HepG2 (cell line): Measurements from ENCODE around the gene CENPC. TPM values are rescaled to one million over a fixed set of nuclear protein-coding genes. Genes with fewer than 3 reads are reported as not detected.

ENCODE experiments used
- ARNT ChIP-seq: fragments of 450-650 bp; IDR thresholded peaks from 2 replicates; pipeline ENCODE4 v1.6.1; 2017
- NFKB2 ChIP-seq: sonication (generic); formaldehyde crosslinking; IDR thresholded peaks from 2 replicates; pipeline ENCODE4 v1.4.0; 2020; ENCODE audit warnings: missing genetic modification reagents, borderline replicate concordance
- REXO4 ChIP-seq: sonication (generic); formaldehyde crosslinking; IDR thresholded peaks from 2 replicates; pipeline ENCODE4 v1.8.0; 2022; ENCODE audit warnings: missing genetic modification reagents, mild to moderate bottlenecking, borderline replicate concordance
- STAT5B ChIP-seq: sonication (generic); formaldehyde crosslinking; IDR thresholded peaks from 2 replicates; pipeline ENCODE4 v1.4.0; 2020; ENCODE audit warnings: missing genetic modification reagents
- ZNF260 ChIP-seq: sonication (generic); formaldehyde crosslinking; IDR thresholded peaks from 2 replicates; pipeline ENCODE4 v1.4.0; 2020; ENCODE audit warnings: missing genetic modification reagents, low read depth, mild to moderate bottlenecking, borderline replicate concordance
- ZNF562 ChIP-seq: sonication (generic); formaldehyde crosslinking; IDR thresholded peaks from 2 replicates; pipeline ENCODE4 v1.8.0; 2022; ENCODE audit warnings: missing genetic modification reagents, borderline replicate concordance
- polyA plus RNA-seq, 8 experiments: library from polyadenylated mRNA; depleted of rRNA in 3 of 8; stranded (reverse) in 7 of 8; unstranded in 1 of 8; fragments of >200 nt; fragmentation: Illumina TruSeq in 4 of 8; extraction: Trizol in 4 of 8; gene quantifications; 2 replicates each; pipeline versions ENCODE4 v1.2.1 to v1.2.3, GENCODE V29; 2011 to 2016; ENCODE audit warnings: low read depth in 4 of 8, missing spikeins in 1 of 8, mixed read lengths in 1 of 8; ENCODE audit not compliant: insufficient read depth in 1 of 8
- total RNA-seq, 5 experiments: library from RNA; depleted of rRNA; stranded (reverse); fragments of >200 nt; fragmentation: Illumina TruSeq; extraction: Trizol; gene quantifications; 2 replicates each; pipeline ENCODE4 v1.2.3, GENCODE V29; 2016; ENCODE audit warnings: low read depth in 1 of 5
- TF ChIP-seq, protein P1 (sequence below): sonication (generic); formaldehyde crosslinking; IDR thresholded peaks from 2 replicates; pipeline ENCODE4; 2020; ENCODE audit warnings: missing genetic modification reagents, mild to moderate bottlenecking, borderline replicate concordance
- TF ChIP-seq, protein P2 (sequence below): sonication (generic); formaldehyde crosslinking; IDR thresholded peaks from 2 replicates; pipeline ENCODE4 v1.5.1; 2020; ENCODE audit warnings: mild to moderate bottlenecking, missing genetic modification reagents, borderline replicate concordance

CENPC gene
- total and polyA plus RNA-seq, 2 of the 13 experiments (the other 11 are each of a cell fraction or from before 2014, with no cell fraction given): 4.7 to 16.4 TPM

DNA sequence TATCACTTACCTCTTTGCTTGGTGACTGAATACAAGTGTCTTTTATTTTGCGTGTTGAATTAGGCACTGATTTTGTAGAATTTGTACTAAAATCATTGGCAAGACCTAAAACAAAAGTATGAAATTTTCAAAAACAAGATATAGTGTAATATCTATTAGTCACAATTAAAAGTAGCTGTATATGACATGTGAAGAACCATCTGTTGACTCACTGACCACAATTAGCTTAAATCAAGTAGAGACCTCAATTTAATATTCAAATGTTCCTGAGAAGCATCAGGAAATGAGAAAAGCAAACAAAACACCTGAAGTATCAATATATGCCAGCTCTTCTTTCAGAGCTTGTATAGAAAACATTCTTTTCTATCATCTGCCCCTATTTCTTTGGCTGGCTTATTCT, 5.5 kb downstream of the CENPC start (continued):
- TF ChIP-seq, protein P1, sequence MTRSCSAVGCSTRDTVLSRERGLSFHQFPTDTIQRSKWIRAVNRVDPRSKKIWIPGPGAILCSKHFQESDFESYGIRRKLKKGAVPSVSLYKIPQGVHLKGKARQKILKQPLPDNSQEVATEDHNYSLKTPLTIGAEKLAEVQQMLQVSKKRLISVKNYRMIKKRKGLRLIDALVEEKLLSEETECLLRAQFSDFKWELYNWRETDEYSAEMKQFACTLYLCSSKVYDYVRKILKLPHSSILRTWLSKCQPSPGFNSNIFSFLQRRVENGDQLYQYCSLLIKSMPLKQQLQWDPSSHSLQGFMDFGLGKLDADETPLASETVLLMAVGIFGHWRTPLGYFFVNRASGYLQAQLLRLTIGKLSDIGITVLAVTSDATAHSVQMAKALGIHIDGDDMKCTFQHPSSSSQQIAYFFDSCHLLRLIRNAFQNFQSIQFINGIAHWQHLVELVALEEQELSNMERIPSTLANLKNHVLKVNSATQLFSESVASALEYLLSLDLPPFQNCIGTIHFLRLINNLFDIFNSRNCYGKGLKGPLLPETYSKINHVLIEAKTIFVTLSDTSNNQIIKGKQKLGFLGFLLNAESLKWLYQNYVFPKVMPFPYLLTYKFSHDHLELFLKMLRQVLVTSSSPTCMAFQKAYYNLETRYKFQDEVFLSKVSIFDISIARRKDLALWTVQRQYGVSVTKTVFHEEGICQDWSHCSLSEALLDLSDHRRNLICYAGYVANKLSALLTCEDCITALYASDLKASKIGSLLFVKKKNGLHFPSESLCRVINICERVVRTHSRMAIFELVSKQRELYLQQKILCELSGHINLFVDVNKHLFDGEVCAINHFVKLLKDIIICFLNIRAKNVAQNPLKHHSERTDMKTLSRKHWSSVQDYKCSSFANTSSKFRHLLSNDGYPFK (CRISPR knock-in tag): no peak
- TF ChIP-seq ARNT: no peak
- no peak for TF ChIP-seq REXO4
- TF ChIP-seq ZNF260: no peak
- TF ChIP-seq, protein P2, sequence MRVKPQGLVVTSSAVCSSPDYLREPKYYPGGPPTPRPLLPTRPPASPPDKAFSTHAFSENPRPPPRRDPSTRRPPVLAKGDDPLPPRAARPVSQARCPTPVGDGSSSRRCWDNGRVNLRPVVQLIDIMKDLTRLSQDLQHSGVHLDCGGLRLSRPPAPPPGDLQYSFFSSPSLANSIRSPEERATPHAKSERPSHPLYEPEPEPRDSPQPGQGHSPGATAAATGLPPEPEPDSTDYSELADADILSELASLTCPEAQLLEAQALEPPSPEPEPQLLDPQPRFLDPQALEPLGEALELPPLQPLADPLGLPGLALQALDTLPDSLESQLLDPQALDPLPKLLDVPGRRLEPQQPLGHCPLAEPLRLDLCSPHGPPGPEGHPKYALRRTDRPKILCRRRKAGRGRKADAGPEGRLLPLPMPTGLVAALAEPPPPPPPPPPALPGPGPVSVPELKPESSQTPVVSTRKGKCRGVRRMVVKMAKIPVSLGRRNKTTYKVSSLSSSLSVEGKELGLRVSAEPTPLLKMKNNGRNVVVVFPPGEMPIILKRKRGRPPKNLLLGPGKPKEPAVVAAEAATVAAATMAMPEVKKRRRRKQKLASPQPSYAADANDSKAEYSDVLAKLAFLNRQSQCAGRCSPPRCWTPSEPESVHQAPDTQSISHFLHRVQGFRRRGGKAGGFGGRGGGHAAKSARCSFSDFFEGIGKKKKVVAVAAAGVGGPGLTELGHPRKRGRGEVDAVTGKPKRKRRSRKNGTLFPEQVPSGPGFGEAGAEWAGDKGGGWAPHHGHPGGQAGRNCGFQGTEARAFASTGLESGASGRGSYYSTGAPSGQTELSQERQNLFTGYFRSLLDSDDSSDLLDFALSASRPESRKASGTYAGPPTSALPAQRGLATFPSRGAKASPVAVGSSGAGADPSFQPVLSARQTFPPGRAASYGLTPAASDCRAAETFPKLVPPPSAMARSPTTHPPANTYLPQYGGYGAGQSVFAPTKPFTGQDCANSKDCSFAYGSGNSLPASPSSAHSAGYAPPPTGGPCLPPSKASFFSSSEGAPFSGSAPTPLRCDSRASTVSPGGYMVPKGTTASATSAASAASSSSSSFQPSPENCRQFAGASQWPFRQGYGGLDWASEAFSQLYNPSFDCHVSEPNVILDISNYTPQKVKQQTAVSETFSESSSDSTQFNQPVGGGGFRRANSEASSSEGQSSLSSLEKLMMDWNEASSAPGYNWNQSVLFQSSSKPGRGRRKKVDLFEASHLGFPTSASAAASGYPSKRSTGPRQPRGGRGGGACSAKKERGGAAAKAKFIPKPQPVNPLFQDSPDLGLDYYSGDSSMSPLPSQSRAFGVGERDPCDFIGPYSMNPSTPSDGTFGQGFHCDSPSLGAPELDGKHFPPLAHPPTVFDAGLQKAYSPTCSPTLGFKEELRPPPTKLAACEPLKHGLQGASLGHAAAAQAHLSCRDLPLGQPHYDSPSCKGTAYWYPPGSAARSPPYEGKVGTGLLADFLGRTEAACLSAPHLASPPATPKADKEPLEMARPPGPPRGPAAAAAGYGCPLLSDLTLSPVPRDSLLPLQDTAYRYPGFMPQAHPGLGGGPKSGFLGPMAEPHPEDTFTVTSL: no peak
- TF ChIP-seq NFKB2 (CRISPR knock-in tag): no peak
- no peak for TF ChIP-seq ZNF562
- no peak for TF ChIP-seq STAT5B (CRISPR knock-in tag)
